Activated naive CD8-positive, alpha-beta T cell treated with anti-CD3 and anti-CD28 coated beads, Interleukin-2, amount 50 U/mL, for 24 hours (primary cell): Measurements from ENCODE around the gene DISP3.

ENCODE experiments used
- ATAC-seq: fragments of 150-1000 bp; cut with Tn5 transposase; one replicate; pipeline ENCODE4 v1.10.0; 2021
- DNase-seq: peaks from one replicate; pipeline ENCODE4 v3.0.0; 2021
- H3K27ac Mint-ChIP-seq: one replicate; pipeline ENCODE4 v1.8.0; 2021; ENCODE audit warnings: mild to moderate bottlenecking, mixed read lengths
- H3K27me3 Mint-ChIP-seq: one replicate; pipeline ENCODE4 v1.8.0; 2021; ENCODE audit warnings: mixed read lengths
- H3K36me3 Mint-ChIP-seq: one replicate; pipeline ENCODE4 v1.8.0; 2021; ENCODE audit warnings: low read depth, mixed read lengths
- H3K4me1 Mint-ChIP-seq: one replicate; pipeline ENCODE4 v1.8.0; 2021; ENCODE audit warnings: mixed read lengths
- H3K4me3 Mint-ChIP-seq: one replicate; pipeline ENCODE4 v1.8.0; 2021; ENCODE audit warnings: mild to moderate bottlenecking, moderate library complexity, mixed read lengths
- H3K9me3 Mint-ChIP-seq: one replicate; pipeline ENCODE4 v1.8.0; 2021; ENCODE audit warnings: mixed read lengths

DISP3 gene

GRCh38 chr1:11531943-11532342 is 53.0 kb downstream of the DISP3 start:
- ATAC-seq = no peak
- Mint-ChIP-seq H3K27ac (no peak overlapping the region), H3K9me3 (no peaks in the 10 kb centered on the region), H3K27me3 (no peaks in the 10 kb centered on the region), H3K36me3 (no peaks in the 10 kb centered on the region), H3K4me3 (no peak overlapping the region), H3K4me1 (no peaks in the 10 kb centered on the region)
- DNase-seq = no peak

- Mint-ChIP-seq H3K27me3 (peaks cover 1% of the 10 kb centered on the region), H3K4me3 (no peak overlapping the region), H3K27ac (no peak overlapping the region), H3K9me3 (no peaks in the 10 kb centered on the region), H3K4me1 (no peaks in the 10 kb centered on the region), H3K36me3 (no peaks in the 10 kb centered on the region)
- DNase-seq (no peak), ATAC-seq (no peak)
Observed at GRCh38 chr1:11533790-11534787, 55.1 kb downstream of the DISP3 start.

GRCh38 chr1:11534846-11535245 is 55.9 kb downstream of the DISP3 start:
- no peaks in the 10 kb centered on the region for H3K36me3 Mint-ChIP-seq
- H3K27me3 Mint-ChIP-seq = peaks cover 1% of the 10 kb centered on the region
- no peak overlapping the region for H3K27ac Mint-ChIP-seq
- H3K4me1 Mint-ChIP-seq = no peaks in the 10 kb centered on the region
- no peak overlapping the region for H3K4me3 Mint-ChIP-seq
- ATAC-seq (no peak), DNase-seq (no peak)
- no peaks in the 10 kb centered on the region for H3K9me3 Mint-ChIP-seq

- DNase-seq = no peak
- Mint-ChIP-seq H3K27me3 (peaks cover 4% of the 10 kb centered on the region), H3K4me3 (no peak overlapping the region), H3K4me1 (no peaks in the 10 kb centered on the region), H3K36me3 (no peaks in the 10 kb centered on the region), H3K9me3 (no peaks in the 10 kb centered on the region), H3K27ac (no peak overlapping the region)
- no peak for ATAC-seq
Observed at GRCh38 chr1:11535316-11535715, 56.4 kb downstream of the DISP3 start.

- H3K9me3 Mint-ChIP-seq = no peaks in the 10 kb centered on the region
Observed at GRCh38 chr1:11535761-11536572, 57.0 kb downstream of the DISP3 start.

GRCh38 chr1:11536573-11537379 is 57.8 kb downstream of the DISP3 start:
- ATAC-seq = no peak
- H3K9me3 Mint-ChIP-seq = no peaks in the 10 kb centered on the region
- H3K4me1 Mint-ChIP-seq = no peaks in the 10 kb centered on the region
- peaks cover 8% of the 10 kb centered on the region for H3K27me3 Mint-ChIP-seq
- H3K36me3 Mint-ChIP-seq = no peaks in the 10 kb centered on the region
- H3K27ac Mint-ChIP-seq = no peak overlapping the region
- no peak for DNase-seq
- H3K4me3 Mint-ChIP-seq = no peak overlapping the region

More at GRCh38 chr1:11535761-11536572, 57.0 kb downstream of the DISP3 start:
- no peaks in the 10 kb centered on the region for H3K36me3 Mint-ChIP-seq
- no peak overlapping the region for H3K4me3 Mint-ChIP-seq
- H3K27me3 Mint-ChIP-seq = peaks cover 8% of the 10 kb centered on the region
- no peak for DNase-seq
- H3K27ac Mint-ChIP-seq = no peak overlapping the region
- ATAC-seq = no peak
- no peaks in the 10 kb centered on the region for H3K4me1 Mint-ChIP-seq

GRCh38 chr1:11537380-11537764 is 58.4 kb downstream of the DISP3 start:
- Mint-ChIP-seq H3K27me3 (peaks cover 9% of the 10 kb centered on the region), H3K4me3 (no peak overlapping the region)

GRCh38 chr1:11537854-11538591 is 59.1 kb downstream of the DISP3 start:
- H3K4me3 Mint-ChIP-seq = no peak overlapping the region

More at GRCh38 chr1:11537380-11537764, 58.4 kb downstream of the DISP3 start:
- Mint-ChIP-seq H3K27ac (no peak overlapping the region), H3K36me3 (no peaks in the 10 kb centered on the region), H3K4me1 (no peaks in the 10 kb centered on the region), H3K9me3 (no peaks in the 10 kb centered on the region)
- DNase-seq = no peak
- no peak for ATAC-seq

GRCh38 chr1:11538886-11539285 is 59.9 kb downstream of the DISP3 start:
- Mint-ChIP-seq H3K9me3 (no peaks in the 10 kb centered on the region), H3K27me3 (peaks cover 10% of the 10 kb centered on the region), H3K36me3 (no peaks in the 10 kb centered on the region), H3K4me1 (no peaks in the 10 kb centered on the region), H3K27ac (no peak overlapping the region), H3K4me3 (no peak overlapping the region)
- DNase-seq (no peak), ATAC-seq (no peak)

More at GRCh38 chr1:11537854-11538591, 59.1 kb downstream of the DISP3 start:
- Mint-ChIP-seq H3K9me3 (no peaks in the 10 kb centered on the region), H3K4me1 (no peaks in the 10 kb centered on the region), H3K36me3 (no peaks in the 10 kb centered on the region), H3K27ac (no peak overlapping the region), H3K27me3 (peaks cover 10% of the 10 kb centered on the region)
- ATAC-seq (no peak), DNase-seq (no peak)

- H3K4me3 Mint-ChIP-seq = no peak overlapping the region
- H3K27me3 Mint-ChIP-seq = peaks cover 10% of the 10 kb centered on the region
- no peak for DNase-seq
- no peaks in the 10 kb centered on the region for H3K4me1 Mint-ChIP-seq
- no peak for ATAC-seq
- no peak overlapping the region for H3K27ac Mint-ChIP-seq
- no peaks in the 10 kb centered on the region for H3K9me3 Mint-ChIP-seq
- no peaks in the 10 kb centered on the region for H3K36me3 Mint-ChIP-seq
Observed at GRCh38 chr1:11539850-11540772, 61.2 kb downstream of the DISP3 start.

GRCh38 chr1:11540773-11541160 is 61.8 kb downstream of the DISP3 start:
- DNase-seq = no peak
- no peaks in the 10 kb centered on the region for H3K4me1 Mint-ChIP-seq
- ATAC-seq = no peak
- H3K36me3 Mint-ChIP-seq = no peaks in the 10 kb centered on the region
- H3K27me3 Mint-ChIP-seq = peaks cover 10% of the 10 kb centered on the region
- H3K9me3 Mint-ChIP-seq = no peaks in the 10 kb centered on the region
- H3K27ac Mint-ChIP-seq = no peak overlapping the region
- no peak overlapping the region for H3K4me3 Mint-ChIP-seq

GRCh38 chr1:11541236-11541635 is 62.3 kb downstream of the DISP3 start:
- no peaks in the 10 kb centered on the region for H3K36me3 Mint-ChIP-seq
- H3K27ac Mint-ChIP-seq = no peak overlapping the region
- H3K4me1 Mint-ChIP-seq = no peaks in the 10 kb centered on the region
- no peaks in the 10 kb centered on the region for H3K9me3 Mint-ChIP-seq
- peaks cover 10% of the 10 kb centered on the region for H3K27me3 Mint-ChIP-seq
- ATAC-seq (no peak), DNase-seq (no peak)
- H3K4me3 Mint-ChIP-seq = no peak overlapping the region

GRCh38 chr1:11541956-11542355 is 63.0 kb downstream of the DISP3 start:
- DNase-seq (no peak), ATAC-seq (no peak)
- Mint-ChIP-seq H3K4me1 (no peaks in the 10 kb centered on the region), H3K36me3 (no peaks in the 10 kb centered on the region), H3K4me3 (no peak overlapping the region), H3K27me3 (peaks cover 10% of the 10 kb centered on the region), H3K9me3 (no peaks in the 10 kb centered on the region), H3K27ac (no peak overlapping the region)
